GM12864 (cell line): ENCODE data around the gene FTL.

Experiments
- DNase-seq: peaks from one replicate; pipeline ENCODE4 v3.0.0-alpha.2; 2011; ENCODE audit warnings: low read depth
- H3K4me3 ChIP-seq: 2 replicates; pipeline ENCODE4 v1.5.1; 2011; ENCODE audit warnings: mild to moderate bottlenecking, low read depth, low read length, control low read depth
- TF ChIP-seq, protein P1 (sequence below): IDR thresholded peaks from 2 replicates; pipeline ENCODE4 v1.5.1; 2011; ENCODE audit warnings: low read depth, mild to moderate bottlenecking, moderate library complexity, low read length, control low read depth, inconsistent platforms; ENCODE audit errors: missing control alignments

FTL gene

DNA sequence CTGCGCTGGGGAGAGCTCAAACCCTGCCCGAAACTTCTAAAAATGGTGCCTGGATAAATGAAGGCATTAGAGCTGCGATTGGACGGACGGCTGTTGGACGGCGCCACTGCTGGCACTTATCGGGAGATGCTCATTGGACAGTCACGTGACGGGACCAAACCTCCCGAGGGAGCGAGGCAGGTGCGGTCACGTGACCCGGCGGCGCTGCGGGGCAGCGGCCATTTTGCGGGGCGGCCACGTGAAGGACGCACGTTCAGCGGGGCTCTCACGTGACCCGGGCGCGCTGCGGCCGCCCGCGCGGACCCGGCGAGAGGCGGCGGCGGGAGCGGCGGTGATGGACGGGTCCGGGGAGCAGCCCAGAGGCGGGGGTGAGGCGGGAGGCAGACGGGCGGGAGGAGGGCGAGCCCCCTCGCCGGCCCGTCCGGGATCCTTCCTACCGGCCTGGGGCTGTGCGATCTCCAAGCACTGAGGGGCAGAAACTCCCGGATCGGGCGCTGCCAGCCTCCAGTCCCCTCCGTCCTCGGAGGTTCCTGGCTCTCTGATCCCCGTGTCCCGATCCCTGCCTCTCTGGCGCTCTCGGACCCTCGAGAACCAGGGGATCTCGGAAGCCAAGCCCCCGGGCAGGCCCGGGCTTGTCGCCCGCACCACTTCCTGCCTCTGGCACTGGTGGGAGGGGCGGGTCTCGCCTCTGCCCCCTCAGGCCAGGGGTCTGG is 10.4 kb upstream of the FTL start, which contains the start of gene BAX:
Gene BAX, plus strand, starts transcription at position 281 of the 713 bp plus-strand sequence. Its CDS starts 54 bp downstream, at position 335.
- DNase-seq, result peak; percentile 86
- peak within 1 kb of the TSS; percentile 80 for H3K4me3 ChIP-seq
- TF ChIP-seq, protein P1, sequence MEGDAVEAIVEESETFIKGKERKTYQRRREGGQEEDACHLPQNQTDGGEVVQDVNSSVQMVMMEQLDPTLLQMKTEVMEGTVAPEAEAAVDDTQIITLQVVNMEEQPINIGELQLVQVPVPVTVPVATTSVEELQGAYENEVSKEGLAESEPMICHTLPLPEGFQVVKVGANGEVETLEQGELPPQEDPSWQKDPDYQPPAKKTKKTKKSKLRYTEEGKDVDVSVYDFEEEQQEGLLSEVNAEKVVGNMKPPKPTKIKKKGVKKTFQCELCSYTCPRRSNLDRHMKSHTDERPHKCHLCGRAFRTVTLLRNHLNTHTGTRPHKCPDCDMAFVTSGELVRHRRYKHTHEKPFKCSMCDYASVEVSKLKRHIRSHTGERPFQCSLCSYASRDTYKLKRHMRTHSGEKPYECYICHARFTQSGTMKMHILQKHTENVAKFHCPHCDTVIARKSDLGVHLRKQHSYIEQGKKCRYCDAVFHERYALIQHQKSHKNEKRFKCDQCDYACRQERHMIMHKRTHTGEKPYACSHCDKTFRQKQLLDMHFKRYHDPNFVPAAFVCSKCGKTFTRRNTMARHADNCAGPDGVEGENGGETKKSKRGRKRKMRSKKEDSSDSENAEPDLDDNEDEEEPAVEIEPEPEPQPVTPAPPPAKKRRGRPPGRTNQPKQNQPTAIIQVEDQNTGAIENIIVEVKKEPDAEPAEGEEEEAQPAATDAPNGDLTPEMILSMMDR, result no peak

DNA sequence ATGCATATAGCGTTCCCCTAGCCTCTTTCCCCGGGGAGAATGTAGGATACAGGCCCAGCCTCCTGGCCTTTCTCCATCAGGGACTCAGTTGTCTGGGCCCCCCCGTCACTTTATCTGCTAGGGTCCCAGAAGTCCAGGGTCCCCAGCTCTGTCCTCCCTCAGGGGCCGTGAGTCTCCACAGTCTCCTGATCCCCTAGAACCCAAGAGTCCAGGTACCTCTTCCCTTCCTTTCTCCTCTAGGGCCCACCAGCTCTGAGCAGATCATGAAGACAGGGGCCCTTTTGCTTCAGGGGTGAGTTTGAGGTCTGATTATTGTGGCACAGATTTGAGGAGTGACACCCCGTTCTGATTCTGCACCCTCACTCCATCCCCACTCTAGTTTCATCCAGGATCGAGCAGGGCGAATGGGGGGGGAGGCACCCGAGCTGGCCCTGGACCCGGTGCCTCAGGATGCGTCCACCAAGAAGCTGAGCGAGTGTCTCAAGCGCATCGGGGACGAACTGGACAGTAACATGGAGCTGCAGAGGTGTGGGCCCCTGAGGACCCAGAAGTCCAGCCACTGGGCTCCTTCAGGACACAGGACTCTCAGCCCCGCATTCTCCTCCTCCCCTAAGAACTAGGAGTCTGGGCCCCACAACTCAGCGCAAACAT is 9.7 kb upstream of the FTL start:
- no peak for DNase-seq
- TF ChIP-seq, protein P1, result no peak
- H3K4me3 ChIP-seq, result peak overlapping the region; percentile 80

DNA sequence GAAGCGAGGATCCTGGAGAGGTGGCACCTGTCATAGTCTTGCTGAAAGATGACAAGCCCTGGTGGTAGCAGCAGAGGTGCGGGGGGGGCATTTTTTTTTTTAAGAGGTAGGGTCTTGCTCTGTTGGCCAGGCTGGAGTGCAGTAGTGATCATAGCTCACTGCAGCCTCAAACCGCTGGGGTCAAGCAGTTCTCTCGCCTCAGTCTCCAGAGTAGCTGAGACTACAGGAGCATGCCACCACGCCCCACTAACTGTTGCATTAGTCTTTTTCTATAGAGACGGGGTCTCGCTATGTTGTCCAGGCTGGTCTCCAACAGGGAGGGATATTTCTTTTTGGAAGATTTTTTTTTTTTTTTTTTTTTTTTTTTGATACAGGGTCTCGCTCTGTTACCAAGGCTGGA is 7.1 kb upstream of the FTL start:
- TF ChIP-seq, protein P1, result no peak
- DNase-seq, result no peak
- no peak overlapping the region for H3K4me3 ChIP-seq

DNA sequence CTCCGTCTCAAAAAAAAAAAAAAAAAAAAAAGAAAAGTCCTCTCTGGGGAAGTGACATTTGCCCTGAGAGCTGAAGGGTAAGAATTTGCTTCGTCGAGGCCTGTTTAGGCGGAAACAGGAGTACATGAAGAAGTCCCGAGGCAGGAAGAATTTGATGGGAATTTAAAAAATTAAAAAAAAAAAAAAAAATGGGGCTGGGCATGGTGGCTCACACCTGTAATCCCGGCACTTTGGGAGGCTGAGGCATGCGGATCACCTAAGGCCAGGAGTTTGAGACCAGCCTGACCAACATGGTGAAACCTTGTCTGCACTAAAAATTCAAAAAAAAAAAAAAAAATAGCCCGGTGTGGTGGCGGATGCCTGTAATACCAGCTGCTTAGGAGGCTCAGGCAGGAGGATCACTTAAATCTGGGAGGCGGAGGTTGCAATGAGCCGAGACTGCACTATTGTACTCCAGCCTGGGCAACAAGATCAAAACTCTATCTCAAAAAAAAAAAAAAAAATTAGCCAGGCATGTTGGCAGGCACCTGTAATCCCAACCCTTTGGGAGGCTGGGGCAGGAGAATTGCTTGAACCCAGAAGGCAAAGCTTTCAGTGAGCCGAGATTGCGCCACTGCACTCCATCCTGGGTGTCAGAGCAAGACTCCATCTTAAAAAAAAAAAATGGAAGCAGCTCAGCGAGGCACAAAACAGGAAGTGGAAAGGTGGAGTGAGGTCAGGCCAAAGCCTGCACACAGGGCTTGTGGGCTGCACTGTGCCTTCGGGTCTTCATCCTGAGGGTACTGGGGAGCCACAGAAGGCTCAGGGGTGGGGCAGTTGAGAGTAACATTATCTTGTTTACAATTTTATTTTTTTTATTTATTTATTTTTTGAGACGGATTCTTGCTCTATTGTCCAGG is 5.5 kb upstream of the FTL start:
- H3K4me3 ChIP-seq, result no peak overlapping the region
- no peak for DNase-seq

DNA sequence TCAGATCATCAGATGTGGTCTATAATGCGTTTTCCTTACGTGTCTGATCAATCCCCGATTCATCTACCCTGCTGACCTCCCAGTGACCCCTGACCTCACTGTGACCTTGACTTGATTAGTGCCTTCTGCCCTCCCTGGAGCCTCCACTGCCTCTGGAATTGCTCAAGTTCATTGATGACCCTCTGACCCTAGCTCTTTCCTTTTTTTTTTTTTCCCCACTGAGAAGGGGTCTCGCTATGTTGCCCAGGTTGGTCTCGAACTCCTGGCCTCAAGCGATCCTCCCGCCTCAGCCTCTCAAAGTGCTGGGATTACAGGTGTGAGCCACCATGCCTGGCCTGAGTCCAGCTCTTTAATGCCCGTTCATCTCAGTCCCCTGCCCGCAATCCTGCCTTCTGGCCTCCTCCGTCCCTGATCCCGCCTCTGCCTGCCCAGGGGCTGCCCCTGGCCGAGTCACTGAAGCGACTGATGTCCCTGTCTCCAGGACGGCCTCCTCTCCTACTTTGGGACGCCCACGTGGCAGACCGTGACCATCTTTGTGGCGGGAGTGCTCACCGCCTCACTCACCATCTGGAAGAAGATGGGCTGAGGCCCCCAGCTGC is 4.0 kb upstream of the FTL start:
- TF ChIP-seq, protein P1, result no peak
- no peak overlapping the region for H3K4me3 ChIP-seq
- DNase-seq, result no peak

More for the DNA sequence above, 5.5 kb upstream of the FTL start:
- TF ChIP-seq, protein P1, result no peak

DNA sequence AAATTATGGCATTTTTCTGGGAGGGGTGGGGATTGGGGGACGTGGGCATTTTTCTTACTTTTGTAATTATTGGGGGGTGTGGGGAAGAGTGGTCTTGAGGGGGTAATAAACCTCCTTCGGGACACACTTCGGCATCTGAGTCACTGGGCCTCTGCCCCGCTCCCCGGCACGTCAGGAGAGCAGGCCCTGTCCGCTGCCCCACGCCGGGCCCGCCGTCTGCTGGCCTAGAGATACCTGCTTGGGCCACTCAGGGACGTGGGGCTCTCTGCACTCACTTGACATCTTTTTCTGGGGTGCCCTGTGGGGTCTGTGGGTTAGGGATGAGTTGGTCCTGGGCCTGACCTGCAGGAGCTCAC is 3.5 kb upstream of the FTL start:
- DNase-seq, result no peak
- no peak overlapping the region for H3K4me3 ChIP-seq
- TF ChIP-seq, protein P1, result no peak
